Common myeloid progenitor, CD34-positive (primary cell): Measurements from ENCODE around the gene NKAIN2.
"Not testable (repeated sequence)": the region's sequence is repeated elsewhere in the genome, so short reads cannot be mapped to it uniquely, and the experiment has no call there.

Experiments used
- CTCF ChIA-PET: fragments of 350-600 bp; sonication (Branson Sonifier 250); formaldehyde crosslinking; loops from one replicate; lab custom pipeline; 2021; ENCODE audit warnings: antibody characterized with exemption; lab: Charles Lee
- POLR2A ChIA-PET: fragments of 350-600 bp; sonication (Branson Sonifier 250); formaldehyde crosslinking; loops from one replicate; lab custom pipeline; 2021; ENCODE audit warnings: antibody characterized with exemption; lab: Charles Lee
- DNase-seq, 3 donors: peaks; one replicate each; pipeline versions ENCODE4 v3.0.0 to v3.0.0-alpha.2; 2013
- H3K27ac ChIP-seq, 2 experiments: 1 replicate in 1 of 2; 2 replicates in 1 of 2; pipeline ENCODE4 v1.7.0; 2013; ENCODE audit warnings: inconsistent platforms in 2 of 2, low read length in 2 of 2, mild to moderate bottlenecking in 2 of 2, low read depth in 1 of 2, moderate library complexity in 1 of 2; ENCODE audit not compliant: severe bottlenecking in 2 of 2, insufficient read depth in 1 of 2, poor library complexity in 1 of 2
- H3K27me3 ChIP-seq, 5 experiments: replicated peaks in 2 of 5; 1 replicate in 3 of 5; 2 replicates in 2 of 5; pipeline versions ENCODE4 v1.6.1 to v1.7.0; 2013; ENCODE audit warnings: low read length in 4 of 5, mild to moderate bottlenecking in 2 of 5, moderate library complexity in 2 of 5, inconsistent platforms in 1 of 5; ENCODE audit not compliant: insufficient read depth in 5 of 5, control insufficient read depth in 4 of 5
- H3K36me3 ChIP-seq, 4 experiments: 1 replicate in 2 of 4; 2 replicates in 2 of 4; pipeline versions ENCODE4 v1.6.1 to v1.7.0; 2013; ENCODE audit warnings: low read length in 3 of 4, control low read depth in 1 of 4, mild to moderate bottlenecking in 1 of 4; ENCODE audit not compliant: control insufficient read depth in 4 of 4, insufficient read depth in 4 of 4
- H3K4me1 ChIP-seq, 4 experiments: 1 replicate in 3 of 4; 2 replicates in 1 of 4; pipeline versions ENCODE4 v1.6.1 to v1.7.1; 2013; ENCODE audit warnings: low read length in 3 of 4, mild to moderate bottlenecking in 3 of 4, control low read depth in 1 of 4, inconsistent platforms in 1 of 4, moderate library complexity in 1 of 4; ENCODE audit not compliant: control insufficient read depth in 4 of 4, insufficient read depth in 4 of 4; ENCODE audit errors: control extremely low read depth in 1 of 4
- H3K4me3 ChIP-seq, 7 experiments: 1 replicate in 4 of 7; 2 replicates in 3 of 7; pipeline versions ENCODE4 v1.5.1 to v1.7.0; 2013; ENCODE audit warnings: mild to moderate bottlenecking in 7 of 7, low read length in 6 of 7, moderate library complexity in 6 of 7, inconsistent platforms in 2 of 7, low read depth in 2 of 7, control low read depth in 1 of 7; ENCODE audit not compliant: insufficient read depth in 4 of 7, control insufficient read depth in 1 of 7; ENCODE audit errors: extremely low read depth in 1 of 7
- H3K9me3 ChIP-seq, 5 experiments: 1 replicate in 4 of 5; 2 replicates in 1 of 5; pipeline versions ENCODE4 v1.6.1 to v1.7.1; 2013; ENCODE audit warnings: low read length in 4 of 5, mild to moderate bottlenecking in 2 of 5, inconsistent platforms in 1 of 5, low read depth in 1 of 5, moderate library complexity in 1 of 5; ENCODE audit not compliant: control insufficient read depth in 4 of 5, insufficient read depth in 2 of 5; ENCODE audit errors: control extremely low read depth in 1 of 5
- WGBS: methylation state at CpG from one replicate; pipeline ENCODE4 v1.1.5; 2013; ENCODE audit not compliant: insufficient coverage; 5-methylcytosine and 5-hydroxymethylcytosine counted together

NKAIN2 gene

DNA sequence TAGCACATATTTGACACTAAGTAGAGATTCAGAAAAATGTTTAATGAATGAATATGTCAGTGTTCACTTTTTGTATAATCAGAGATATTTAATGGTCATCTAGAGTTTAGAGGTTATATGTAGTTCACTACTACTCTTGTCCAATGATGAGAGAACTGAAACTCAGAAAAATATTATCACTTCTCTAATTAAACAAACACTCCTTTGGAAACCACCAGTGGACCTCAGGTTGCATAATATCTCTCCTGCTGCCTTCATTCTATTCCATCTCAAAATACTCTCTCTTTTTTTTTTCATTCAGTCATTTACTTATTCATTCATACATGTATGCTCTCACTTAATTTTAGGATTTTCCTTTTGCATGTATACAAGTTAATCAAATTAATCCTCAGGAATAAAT lies 735.4 kb downstream of the NKAIN2 start:
- no peaks in the 10 kb centered on the region for H3K27me3 ChIP-seq
- ChIA-PET POLR2A (no interaction called here), CTCF (no interaction called here)
- H3K4me3 ChIP-seq, result no peak overlapping the region
- no peaks in the 10 kb centered on the region for H3K4me1 ChIP-seq
- no peaks in the 10 kb centered on the region for H3K36me3 ChIP-seq
- no peak overlapping the region for H3K27ac ChIP-seq
- no peak for DNase-seq
- H3K9me3 ChIP-seq, result no peaks in the 10 kb centered on the region

DNA sequence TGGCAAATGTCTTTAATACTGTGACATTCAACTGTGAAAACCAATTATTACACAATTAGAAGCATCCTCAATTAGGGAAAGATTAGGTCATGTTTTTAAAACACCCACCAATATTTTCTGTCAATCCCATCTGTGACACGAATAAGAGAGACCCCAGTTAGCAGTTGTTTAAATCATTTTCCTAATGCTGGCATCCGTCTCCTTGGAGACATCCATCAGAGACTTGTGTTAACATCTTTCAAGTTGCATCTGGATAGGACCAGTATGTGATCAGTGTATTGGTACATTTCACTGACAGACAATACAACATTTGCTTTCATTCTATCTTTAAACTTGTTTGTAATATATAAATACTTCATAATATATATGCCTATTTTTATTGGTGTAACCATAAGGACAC lies 737.9 kb downstream of the NKAIN2 start:
- no peak overlapping the region for H3K27ac ChIP-seq
- H3K9me3 ChIP-seq, result no peaks in the 10 kb centered on the region
- ChIA-PET CTCF (no interaction called here), POLR2A (no interaction called here)
- H3K4me1 ChIP-seq, result no peaks in the 10 kb centered on the region
- 100% methylated on average over 1 of the region's 2 CpGs for WGBS
- H3K36me3 ChIP-seq, result no peaks in the 10 kb centered on the region
- no peak for DNase-seq
- no peak overlapping the region for H3K4me3 ChIP-seq
- H3K27me3 ChIP-seq, result no peaks in the 10 kb centered on the region

DNA sequence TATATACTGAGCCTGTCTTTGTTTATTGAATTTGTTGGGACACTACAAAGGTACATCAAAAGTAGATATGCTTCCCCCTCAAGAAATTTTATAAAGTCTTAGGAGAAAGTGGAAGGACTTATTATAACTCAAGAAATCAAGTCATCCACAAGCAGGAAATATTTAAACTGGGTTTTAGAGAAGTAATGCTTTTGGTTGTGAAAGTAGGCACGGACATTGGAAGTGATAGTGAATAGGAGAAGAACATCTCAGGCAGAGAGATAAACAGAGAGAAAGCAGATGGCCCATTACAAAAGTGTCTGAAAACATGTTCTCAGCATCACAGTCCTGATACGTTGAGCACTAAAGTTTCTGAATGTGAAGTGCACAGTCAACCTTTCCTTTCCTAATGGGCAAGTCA lies 742.9 kb downstream of the NKAIN2 start:
- Histone ChIP-seq H3K4me3 (no peak overlapping the region), H3K27me3 (no peaks in the 10 kb centered on the region), H3K27ac (no peak overlapping the region), H3K9me3 (no peaks in the 10 kb centered on the region), H3K4me1 (no peaks in the 10 kb centered on the region), H3K36me3 (no peaks in the 10 kb centered on the region)
- no peak for DNase-seq
- ChIA-PET POLR2A (no interaction called here), CTCF (no interaction called here)
- 67% methylated on average over 2 of the region's 2 CpGs for WGBS

DNA sequence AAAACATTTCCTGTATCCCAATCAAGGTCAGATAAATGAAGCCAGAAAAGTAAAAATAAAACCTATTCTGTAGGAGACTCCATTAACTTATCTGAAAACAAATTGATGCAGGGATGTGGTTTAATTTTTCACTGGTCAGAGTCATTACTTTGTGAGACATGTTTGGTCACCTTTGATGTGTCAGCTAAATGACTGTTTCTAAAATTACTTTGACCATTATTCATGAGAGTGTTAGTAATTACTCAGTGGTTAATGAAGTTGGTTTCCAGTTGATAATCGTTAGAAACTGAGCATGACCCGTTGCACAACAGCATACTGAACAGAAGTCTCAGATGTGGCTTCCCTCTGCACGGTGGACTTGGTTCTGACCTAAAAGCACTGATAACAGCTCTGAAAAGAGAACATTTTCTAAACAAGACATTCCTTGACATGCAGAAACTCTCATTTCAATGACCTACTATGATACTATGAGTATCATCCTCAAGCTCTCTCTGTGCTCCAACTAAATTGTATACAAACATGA lies 748.1 kb downstream of the NKAIN2 start:
- ChIA-PET POLR2A (no interaction called here), CTCF (no interaction called here)
- no peak overlapping the region for H3K27ac ChIP-seq
- H3K4me1 ChIP-seq, result no peaks in the 10 kb centered on the region
- DNase-seq, result no peak
- H3K4me3 ChIP-seq, result no peak overlapping the region
- H3K36me3 ChIP-seq, result peaks cover 0 to 11% (median 0%) of the 10 kb centered on the region in 4 experiments
- H3K9me3 ChIP-seq, result peaks cover 0 to 11% (median 0%) of the 10 kb centered on the region in 5 experiments
- 93% methylated on average over 3 of the region's 3 CpGs for WGBS
- H3K27me3 ChIP-seq, result no peaks in the 10 kb centered on the region

DNA sequence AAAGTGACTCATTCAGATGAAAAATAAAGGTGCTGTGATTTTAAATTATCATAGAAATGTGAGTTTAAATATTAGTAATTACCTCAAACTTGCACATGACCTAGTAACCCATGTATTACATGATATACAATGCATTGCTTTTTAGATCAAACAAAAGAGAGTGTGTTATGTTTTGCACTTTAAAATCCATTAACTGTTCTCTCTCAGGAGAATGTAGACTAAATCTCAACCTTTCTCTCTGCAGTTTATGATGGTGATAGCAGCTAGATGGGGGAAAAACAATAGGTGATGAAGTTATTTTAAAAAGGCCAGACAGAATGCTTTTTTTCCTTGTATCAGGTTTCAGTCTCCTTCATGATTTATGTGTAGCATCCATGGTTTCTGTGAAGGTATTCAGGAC lies 754.2 kb downstream of the NKAIN2 start:
- peaks cover 0 to 8% (median 4%) of the 10 kb centered on the region in 4 experiments for H3K4me1 ChIP-seq
- no peaks in the 10 kb centered on the region for H3K27me3 ChIP-seq
- H3K36me3 ChIP-seq, result peaks cover 0 to 11% (median 0%) of the 10 kb centered on the region in 4 experiments
- POLR2A ChIA-PET, result no interaction called here
- H3K27ac ChIP-seq, result no peak overlapping the region
- H3K9me3 ChIP-seq, result peaks cover 0 to 15% (median 0%) of the 10 kb centered on the region in 5 experiments
- CTCF ChIA-PET, result no interaction called here
- no peak overlapping the region for H3K4me3 ChIP-seq
- DNase-seq, result no peak

DNA sequence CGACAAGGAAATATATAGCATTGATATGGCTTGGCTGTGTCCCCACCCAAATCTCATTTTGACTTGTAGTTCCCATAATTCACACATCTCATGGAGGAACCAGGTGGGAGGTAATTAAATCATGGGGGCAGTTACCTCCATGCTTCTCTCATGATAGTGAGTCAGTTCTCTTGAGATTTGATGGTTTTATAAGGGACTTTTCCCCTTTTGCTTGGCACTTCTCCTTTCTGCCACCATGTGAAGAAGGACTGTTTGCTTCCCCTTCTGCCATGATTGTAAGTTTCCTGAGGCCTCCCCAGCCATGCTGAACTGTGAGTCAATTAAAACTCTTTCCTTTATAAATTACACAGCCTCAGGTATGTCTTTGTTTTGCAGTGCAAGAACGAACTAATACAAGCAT lies 756.4 kb downstream of the NKAIN2 start:
- H3K4me1 ChIP-seq, CTCF ChIA-PET, POLR2A ChIA-PET, H3K4me3 ChIP-seq, H3K27ac ChIP-seq, H3K27me3 ChIP-seq, H3K36me3 ChIP-seq: not testable (repeated sequence)
- WGBS, result no CpG with 5 or more reads among the region's 2 CpGs
- peak in 2 of 3 donors; percentile 30 to 42 for DNase-seq
- peaks cover 0 to 11% (median 2%) of the 10 kb centered on the region in 5 experiments for H3K9me3 ChIP-seq

DNA sequence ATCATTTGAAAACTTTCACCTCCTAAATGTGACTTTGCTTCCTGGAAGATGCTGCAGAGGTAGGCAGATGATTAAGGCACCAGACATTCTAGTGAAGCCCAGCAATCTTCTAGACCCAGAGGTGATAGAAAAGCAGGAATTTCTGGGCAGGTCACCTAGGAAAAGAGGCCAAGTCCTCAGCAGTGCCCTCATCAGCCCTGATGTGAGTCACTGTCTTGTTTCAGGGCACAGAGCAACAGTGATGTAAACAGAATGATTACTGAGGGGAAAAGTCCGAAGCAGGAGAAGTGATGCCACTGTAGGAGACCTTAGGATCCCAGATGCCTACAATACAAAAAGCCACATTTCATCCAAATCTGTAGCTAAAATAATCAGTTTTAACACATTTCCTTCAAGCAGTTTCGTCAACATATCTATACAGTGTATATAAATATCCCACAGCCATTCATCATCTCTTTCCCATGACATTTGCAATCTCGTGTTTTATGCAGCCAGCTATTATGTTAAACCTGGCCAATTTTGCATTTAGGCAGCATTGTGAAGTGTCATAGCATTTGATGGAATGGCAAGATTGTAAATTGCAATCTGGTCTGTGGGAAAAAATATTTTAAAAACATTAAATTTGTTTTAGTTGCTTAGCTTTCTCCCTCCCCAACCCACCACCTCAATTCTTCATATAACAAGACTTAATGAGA lies 757.4 kb downstream of the NKAIN2 start:
- H3K27me3 ChIP-seq, result no peaks in the 10 kb centered on the region
- 100% methylated on average over 1 of the region's 3 CpGs for WGBS
- H3K36me3 ChIP-seq, result no peaks in the 10 kb centered on the region
- CTCF ChIA-PET, result no interaction called here
- H3K9me3 ChIP-seq, result peaks cover 0 to 10% (median 2%) of the 10 kb centered on the region in 5 experiments
- DNase-seq, result no peak
- no peak overlapping the region for H3K4me3 ChIP-seq
- POLR2A ChIA-PET, result no interaction called here
- H3K27ac ChIP-seq, result no peak overlapping the region
- peaks cover 0 to 8% (median 4%) of the 10 kb centered on the region in 4 experiments for H3K4me1 ChIP-seq
